ENCODE measurements around the gene MED10. TPM values are rescaled to one million over a fixed set of nuclear protein-coding genes. Genes with fewer than 3 reads are reported as not detected.

The MED10 gene
- total and polyA plus RNA-seq, 5 donors, result 20.0 to 29.4 (median 24.2) TPM

DNA sequence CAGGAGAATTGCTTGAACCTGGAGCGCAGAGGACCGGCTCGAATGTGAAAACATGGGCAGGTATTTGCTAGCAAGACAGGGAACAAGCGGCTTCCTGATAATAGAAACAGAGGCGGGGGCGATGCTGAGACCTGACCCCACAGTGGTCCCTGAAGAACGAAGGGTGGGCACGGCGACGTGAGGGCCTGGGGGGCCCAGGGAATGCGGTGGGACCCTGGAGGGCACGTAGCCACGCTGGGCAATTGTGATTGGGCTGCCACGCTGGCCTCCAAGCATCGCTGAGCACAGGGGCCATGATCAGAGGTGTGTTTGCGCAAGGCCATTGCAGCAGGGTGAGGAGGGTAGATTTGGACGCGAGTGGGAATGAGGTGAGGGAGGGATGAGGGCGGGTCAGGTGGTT, 30.7 kb downstream of the MED10 start:
- intact Hi-C loops (cut with DNase I), result no loop called here
- DNase-seq (peak in 1 of 3 donors; percentile 46), ATAC-seq (no peak)
- Histone ChIP-seq H3K27me3 (ENCODE audit: control insufficient read depth, insufficient read depth) (no peaks in the 10 kb centered on the region), H3K9me3 (ENCODE audit: control insufficient read depth, low read length) (peaks cover 2% of the 10 kb centered on the region), H3K27ac (ENCODE audit: low read length) (no peak overlapping the region), H3K4me3 (ENCODE audit: low read length) (no peak overlapping the region), H3K4me1 (ENCODE audit: control insufficient read depth, insufficient read depth, low read length) (no peaks in the 10 kb centered on the region)
- WGBS, result 93% methylated on average over 19 of the region's 19 CpGs

DNA sequence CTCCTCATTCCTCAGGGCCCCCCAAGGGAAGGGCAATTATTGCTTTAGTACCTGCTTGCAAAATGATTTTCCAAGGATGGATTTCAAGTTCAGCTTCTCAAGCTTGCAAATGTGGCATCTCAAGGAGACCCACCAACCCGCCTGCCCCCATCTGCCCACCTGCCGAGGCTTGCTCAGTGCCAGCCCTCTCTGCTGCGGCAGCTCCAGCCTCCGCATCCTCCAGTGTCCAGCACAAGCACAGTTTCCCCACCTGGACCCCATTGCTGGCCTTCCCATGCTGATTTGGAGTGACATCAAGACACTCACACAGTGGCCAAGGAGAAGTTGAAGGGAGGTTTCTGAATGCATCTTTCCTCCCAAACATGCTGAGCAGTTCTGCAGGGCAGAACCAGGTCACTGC, 31.2 kb downstream of the MED10 start:
- Histone ChIP-seq H3K27me3 (ENCODE audit: control insufficient read depth, insufficient read depth) (no peaks in the 10 kb centered on the region), H3K4me1 (ENCODE audit: control insufficient read depth, insufficient read depth, low read length) (no peaks in the 10 kb centered on the region), H3K27ac (ENCODE audit: low read length) (no peak overlapping the region), H3K9me3 (ENCODE audit: control insufficient read depth, low read length) (peaks cover 2% of the 10 kb centered on the region), H3K4me3 (ENCODE audit: low read length) (no peak overlapping the region)
- 93% methylated on average over 4 of the region's 4 CpGs for WGBS
- intact Hi-C loops (cut with DNase I), result no loop called here
- DNase-seq, result no peak
- no peak for ATAC-seq

DNA sequence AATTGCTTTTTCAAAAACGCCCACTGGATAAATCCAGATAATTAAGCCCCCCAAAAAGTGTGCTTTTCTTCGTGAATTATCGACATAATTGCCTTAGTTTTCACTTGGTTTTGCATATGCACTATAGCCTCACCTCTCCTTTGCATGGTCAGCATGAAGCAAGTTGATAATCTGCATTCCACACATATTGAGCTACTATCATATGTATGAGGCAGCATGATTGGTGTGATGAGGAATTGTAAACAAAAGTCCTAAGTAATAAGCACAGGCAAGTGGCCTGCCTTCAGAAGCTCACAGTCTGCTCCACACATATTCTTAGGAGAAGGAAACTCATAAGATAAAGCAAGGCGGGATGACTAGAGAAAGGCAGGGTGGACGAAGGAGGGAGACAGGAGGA, 33.8 kb downstream of the MED10 start:
- Histone ChIP-seq H3K27ac (ENCODE audit: low read length) (no peak overlapping the region), H3K9me3 (ENCODE audit: control insufficient read depth, low read length) (no peaks in the 10 kb centered on the region), H3K4me3 (ENCODE audit: low read length) (no peak overlapping the region), H3K27me3 (ENCODE audit: control insufficient read depth, insufficient read depth) (no peaks in the 10 kb centered on the region), H3K4me1 (ENCODE audit: control insufficient read depth, insufficient read depth, low read length) (no peaks in the 10 kb centered on the region)
- DNase-seq (no peak), ATAC-seq (no peak)
- intact Hi-C loops (cut with DNase I), result no loop called here
- WGBS, result 70% methylated on average over 5 of the region's 5 CpGs

DNA sequence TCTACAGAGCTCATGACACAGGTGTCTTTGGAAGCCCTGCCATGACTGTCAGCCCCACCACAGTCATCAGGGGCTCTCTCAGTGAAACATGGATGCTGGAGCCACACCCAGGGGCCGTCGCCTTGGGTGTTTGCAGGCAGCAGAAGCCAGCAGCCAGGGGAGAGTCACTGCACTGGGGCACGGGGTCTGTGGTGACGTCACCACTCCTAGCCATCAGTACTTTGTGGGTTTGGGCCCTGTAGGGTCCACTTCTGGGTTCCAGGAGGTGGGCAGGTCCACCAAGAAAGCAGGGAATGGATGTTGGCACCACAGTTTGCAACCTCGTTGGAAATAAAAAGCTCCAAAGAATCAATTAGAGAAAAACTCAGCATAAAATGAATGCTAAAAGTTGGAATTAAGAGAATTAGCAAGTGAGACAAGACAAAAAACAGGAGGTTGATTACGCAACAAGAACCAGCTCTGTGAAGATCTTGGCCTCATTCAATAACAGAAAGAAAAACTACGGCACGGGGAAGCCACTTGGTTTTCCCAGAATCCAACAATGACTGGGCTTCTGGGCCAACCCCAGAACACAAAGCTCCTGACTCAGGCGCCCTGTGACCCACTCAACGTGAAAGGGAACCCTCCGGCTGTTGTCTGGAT, 34.3 kb downstream of the MED10 start:
- no peak overlapping the region for H3K27ac ChIP-seq (ENCODE audit: low read length)
- no peaks in the 10 kb centered on the region for H3K4me1 ChIP-seq (ENCODE audit: control insufficient read depth, insufficient read depth, low read length)
- H3K9me3 ChIP-seq (ENCODE audit: control insufficient read depth, low read length), result no peaks in the 10 kb centered on the region
- intact Hi-C loops (cut with DNase I), result no loop called here
- 83% methylated on average over 11 of the region's 11 CpGs for WGBS
- no peak overlapping the region for H3K4me3 ChIP-seq (ENCODE audit: low read length)
- DNase-seq (no peak), ATAC-seq (no peak)
- no peaks in the 10 kb centered on the region for H3K27me3 ChIP-seq (ENCODE audit: control insufficient read depth, insufficient read depth)

DNA sequence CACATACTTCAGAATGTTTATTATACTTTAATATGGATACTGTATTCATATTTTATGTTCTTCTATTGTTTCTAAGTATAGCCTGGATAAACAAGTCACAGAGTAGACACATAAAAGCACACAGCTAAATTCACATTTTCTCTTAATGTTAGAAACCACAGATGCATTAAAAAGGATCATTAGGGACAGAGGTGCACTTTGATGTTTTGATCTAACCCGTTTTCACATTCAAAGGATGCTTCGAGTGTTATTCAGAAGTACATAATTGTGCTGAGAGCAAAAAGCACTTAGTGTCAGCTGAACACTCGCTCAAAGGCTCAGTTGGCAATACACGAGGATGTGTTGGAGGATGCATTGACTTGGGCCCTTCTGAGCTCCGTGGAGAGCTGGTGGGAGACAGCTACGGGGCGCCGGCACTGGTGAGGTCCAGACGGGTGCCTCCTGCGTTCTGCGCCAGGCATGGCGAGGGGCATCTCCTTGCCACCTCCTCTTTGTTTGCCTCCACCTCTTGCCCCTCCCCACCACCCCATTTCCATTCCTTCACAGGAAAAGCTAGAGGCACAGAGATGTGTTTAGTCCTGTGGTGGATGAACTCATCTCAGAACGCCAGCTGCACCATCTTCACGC, 35.5 kb downstream of the MED10 start:
- Histone ChIP-seq H3K27me3 (ENCODE audit: control insufficient read depth, insufficient read depth) (no peaks in the 10 kb centered on the region), H3K27ac (ENCODE audit: low read length) (no peak overlapping the region), H3K9me3 (ENCODE audit: control insufficient read depth, low read length) (no peaks in the 10 kb centered on the region), H3K4me1 (ENCODE audit: control insufficient read depth, insufficient read depth, low read length) (no peaks in the 10 kb centered on the region), H3K4me3 (ENCODE audit: low read length) (no peak overlapping the region)
- 82% methylated on average over 14 of the region's 14 CpGs for WGBS
- DNase-seq, result no peak
- intact Hi-C loops (cut with DNase I), result no loop called here
- ATAC-seq, result no peak

DNA sequence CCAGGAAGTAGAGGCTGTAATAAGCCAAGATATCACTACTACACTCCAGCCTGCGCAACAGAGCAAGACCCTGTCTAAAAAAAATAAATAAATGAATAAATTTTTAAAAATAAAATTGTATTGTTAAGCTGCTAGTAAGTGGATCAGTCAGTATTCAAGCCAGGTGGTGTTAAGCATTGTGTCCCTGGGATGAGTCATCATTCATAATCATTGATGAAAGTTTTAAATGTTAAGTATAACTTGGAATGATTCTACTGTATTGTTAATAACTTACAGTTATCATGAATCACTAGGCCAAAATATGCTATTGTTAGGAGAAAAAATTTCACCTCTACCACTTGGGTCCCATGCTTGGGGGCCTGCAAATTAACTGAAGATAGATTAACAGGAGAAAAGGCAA, 38.2 kb downstream of the MED10 start:
- no peak overlapping the region for H3K4me3 ChIP-seq (ENCODE audit: low read length)
- no peaks in the 10 kb centered on the region for H3K27me3 ChIP-seq (ENCODE audit: control insufficient read depth, insufficient read depth)
- 91% methylated on average over 1 of the region's 1 CpG for WGBS
- DNase-seq (no peak), ATAC-seq (no peak)
- no peak overlapping the region for H3K27ac ChIP-seq (ENCODE audit: low read length)
- no peaks in the 10 kb centered on the region for H3K9me3 ChIP-seq (ENCODE audit: control insufficient read depth, low read length)
- intact Hi-C loops (cut with DNase I), result no loop called here
- H3K4me1 ChIP-seq (ENCODE audit: control insufficient read depth, insufficient read depth, low read length), result no peaks in the 10 kb centered on the region

DNA sequence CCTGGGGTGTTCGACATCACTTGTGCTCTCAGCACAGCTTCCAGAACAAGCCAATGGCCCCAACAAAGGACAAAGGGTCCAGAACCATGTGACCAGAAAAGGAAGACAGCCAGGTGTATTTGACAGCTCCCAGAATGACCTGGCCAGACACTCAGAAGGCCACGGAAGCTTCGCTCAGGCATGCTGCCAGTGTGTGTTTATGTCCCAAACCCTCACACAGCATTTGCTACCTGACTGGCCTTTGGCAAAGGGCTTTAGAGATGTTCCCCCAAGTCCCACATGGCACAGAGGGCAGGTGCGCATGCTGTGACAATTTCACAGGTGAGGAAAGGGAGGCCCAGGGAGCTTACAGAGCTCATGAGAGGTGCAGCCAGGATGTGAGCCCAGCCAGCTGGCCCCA, 39.5 kb downstream of the MED10 start:
- no peaks in the 10 kb centered on the region for H3K27me3 ChIP-seq (ENCODE audit: control insufficient read depth, insufficient read depth)
- intact Hi-C loops (cut with DNase I), result no loop called here
- H3K27ac ChIP-seq (ENCODE audit: low read length), result no peak overlapping the region
- ATAC-seq (no peak), DNase-seq (no peak)
- no peaks in the 10 kb centered on the region for H3K4me1 ChIP-seq (ENCODE audit: control insufficient read depth, insufficient read depth, low read length)
- H3K4me3 ChIP-seq (ENCODE audit: low read length), result no peak overlapping the region
- no peaks in the 10 kb centered on the region for H3K9me3 ChIP-seq (ENCODE audit: control insufficient read depth, low read length)
- WGBS, result 93% methylated on average over 4 of the region's 4 CpGs

DNA sequence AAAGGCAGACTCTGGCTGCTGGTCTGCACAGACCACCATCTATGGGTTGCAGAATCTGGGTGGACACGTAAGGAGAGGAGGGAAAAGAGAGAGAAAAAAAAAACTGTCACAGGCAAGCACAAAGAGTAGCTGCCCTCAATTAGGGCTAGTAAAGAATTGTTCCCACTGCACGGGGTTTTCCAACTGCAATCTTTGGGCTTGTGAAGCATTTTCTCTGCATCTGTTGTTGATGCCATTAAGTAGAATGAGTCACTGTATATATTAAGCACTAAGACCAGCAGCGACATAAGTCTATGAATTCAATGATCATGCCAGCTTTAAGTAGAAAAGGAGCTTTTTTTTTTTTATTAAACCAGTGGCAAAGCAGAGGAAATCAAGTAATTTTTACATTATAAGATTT, 40.2 kb downstream of the MED10 start:
- Histone ChIP-seq H3K27me3 (ENCODE audit: control insufficient read depth, insufficient read depth) (no peaks in the 10 kb centered on the region), H3K9me3 (ENCODE audit: control insufficient read depth, low read length) (peaks cover 1% of the 10 kb centered on the region), H3K27ac (ENCODE audit: low read length) (no peak overlapping the region), H3K4me1 (ENCODE audit: control insufficient read depth, insufficient read depth, low read length) (no peaks in the 10 kb centered on the region), H3K4me3 (ENCODE audit: low read length) (no peak overlapping the region)
- intact Hi-C loops (cut with DNase I), result no loop called here
- ATAC-seq (no peak), DNase-seq (no peak)
- 78% methylated on average over 3 of the region's 3 CpGs for whole genome bisulfite sequencing

DNA sequence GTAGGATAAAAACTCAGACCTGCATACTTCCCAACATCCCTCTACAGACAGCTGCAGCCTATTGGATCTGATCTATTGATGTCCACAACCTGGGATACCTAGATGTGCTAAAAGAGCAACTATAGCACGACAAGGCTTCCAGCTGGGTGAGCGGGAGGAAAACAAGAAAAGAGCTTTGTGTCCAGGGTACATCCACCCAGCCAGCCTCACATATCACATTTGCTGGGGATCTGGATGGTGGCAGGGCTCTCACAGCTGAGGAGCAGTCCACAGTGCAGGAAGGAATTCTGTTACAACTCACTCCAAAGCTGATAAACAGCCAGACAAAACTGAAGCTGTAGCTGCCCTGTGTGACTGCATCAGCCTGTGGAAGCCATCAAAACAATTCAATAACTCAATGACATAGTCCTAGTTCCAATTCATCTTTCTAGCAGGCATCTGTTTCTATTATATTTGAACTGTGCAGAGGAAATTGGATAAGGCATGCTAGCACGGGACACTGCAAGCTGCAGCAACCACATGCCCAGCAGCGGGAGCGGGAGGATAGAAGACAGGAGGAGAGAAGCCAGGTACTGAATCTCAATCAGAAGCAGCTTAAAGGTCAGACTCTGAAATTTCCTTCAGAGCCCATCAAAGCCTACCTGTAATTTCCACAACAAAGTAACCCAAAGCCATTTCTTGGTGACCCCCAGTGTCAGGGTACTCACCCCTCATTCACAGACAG, 45.0 kb downstream of the MED10 start:
- DNase-seq (no peak), ATAC-seq (no peak)
- WGBS, result 82% methylated on average over 5 of the region's 5 CpGs

DNA sequence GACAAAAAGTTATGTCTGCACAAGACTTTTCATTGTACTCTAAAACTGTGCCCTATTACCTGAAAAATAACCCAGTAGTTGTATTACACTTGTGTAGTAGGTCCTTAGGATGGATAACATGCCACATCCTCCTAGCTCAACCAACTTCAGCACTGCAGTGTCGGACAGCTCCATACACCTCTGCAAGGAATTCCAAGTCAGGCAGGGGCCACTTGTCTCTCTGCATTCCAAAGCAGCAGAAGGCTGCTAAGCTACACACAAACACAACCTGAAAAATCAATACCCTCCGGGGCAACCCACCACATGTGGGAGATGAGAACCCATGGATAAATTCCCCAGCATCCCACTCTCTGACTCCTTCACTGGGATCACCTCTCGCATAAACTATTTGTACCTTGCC, 50.2 kb downstream of the MED10 start:
- H3K4me3 ChIP-seq (ENCODE audit: low read length), result no peak overlapping the region
- H3K4me1 ChIP-seq (ENCODE audit: control insufficient read depth, insufficient read depth, low read length), result no peaks in the 10 kb centered on the region
- ATAC-seq, result no peak
- 38% methylated on average over 3 of the region's 3 CpGs for WGBS
- intact Hi-C loops (cut with DNase I), result no loop called here
- peaks cover 8% of the 10 kb centered on the region for H3K9me3 ChIP-seq (ENCODE audit: control insufficient read depth, low read length)
- H3K27me3 ChIP-seq (ENCODE audit: control insufficient read depth, insufficient read depth), result no peaks in the 10 kb centered on the region
- H3K27ac ChIP-seq (ENCODE audit: low read length), result no peak overlapping the region
- peak in 1 of 3 donors; percentile 50 for DNase-seq

More for the DNA sequence above, 45.0 kb downstream of the MED10 start:
- intact Hi-C loops (cut with DNase I), result no loop called here
- Histone ChIP-seq H3K9me3 (ENCODE audit: control insufficient read depth, low read length) (peaks cover 7% of the 10 kb centered on the region), H3K4me3 (ENCODE audit: low read length) (no peak overlapping the region), H3K27me3 (ENCODE audit: control insufficient read depth, insufficient read depth) (no peaks in the 10 kb centered on the region), H3K4me1 (ENCODE audit: control insufficient read depth, insufficient read depth, low read length) (no peaks in the 10 kb centered on the region), H3K27ac (ENCODE audit: low read length) (no peak overlapping the region)

DNA sequence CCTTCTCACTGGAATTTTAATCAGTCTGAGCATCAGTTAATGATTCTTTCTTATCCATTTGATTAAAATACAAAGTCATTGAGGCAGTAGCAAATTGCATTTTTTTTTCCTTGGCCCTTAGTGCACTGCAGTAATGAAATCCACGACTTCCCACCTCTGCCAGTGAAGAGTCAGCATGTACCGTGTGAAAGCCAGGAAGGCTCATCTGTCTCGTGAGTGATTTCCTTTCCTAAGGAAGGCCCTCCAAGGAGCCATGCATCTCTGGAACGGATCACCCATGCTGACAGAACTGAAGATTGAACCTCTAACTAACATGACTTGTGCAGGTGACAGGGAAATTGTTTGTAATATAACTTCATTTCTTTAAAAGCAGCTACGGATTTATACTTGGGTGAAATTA, 51.6 kb downstream of the MED10 start:
- ATAC-seq, result no peak
- peaks cover 6% of the 10 kb centered on the region for H3K9me3 ChIP-seq (ENCODE audit: control insufficient read depth, low read length)
- H3K27ac ChIP-seq (ENCODE audit: low read length), result no peak overlapping the region
- no peak for DNase-seq
- intact Hi-C loops (cut with DNase I), result no loop called here
- WGBS, result 65% methylated on average over 5 of the region's 5 CpGs
- no peak overlapping the region for H3K4me3 ChIP-seq (ENCODE audit: low read length)
- no peaks in the 10 kb centered on the region for H3K27me3 ChIP-seq (ENCODE audit: control insufficient read depth, insufficient read depth)
- no peaks in the 10 kb centered on the region for H3K4me1 ChIP-seq (ENCODE audit: control insufficient read depth, insufficient read depth, low read length)
